Measurements from ENCODE around the gene DBR1.

The DBR1 gene

GRCh38 chr3:138118612-138119422 lies 55.9 kb downstream of the DBR1 start:
- DNase-seq: peak; percentile 45

- DNase-seq: no peak
These were observed 59.4 kb downstream of the DBR1 start, which contains the start of gene DZIP1L for GRCh38 chr3:138114988-138115971. DZIP1L (minus strand) TSS chr3:138115608; CDS start chr3:138103971, 11,637 bp downstream.

- DNase-seq: no peak
These were observed 60.2 kb downstream of the DBR1 start for GRCh38 chr3:138114431-138114918.

GRCh38 chr3:138113326-138113725 lies 61.4 kb downstream of the DBR1 start:
- DNase-seq: no peak

GRCh38 chr3:138112362-138112761 lies 62.4 kb downstream of the DBR1 start:
- no peak for DNase-seq

Data from activated CD8-positive, alpha-beta memory T cell treated with anti-CD3 and anti-CD28 coated beads, Interleukin-2, amount 50 U/mL, for 4 hours (primary cell).